ENCODE data around the gene ABCA9.
A peak's percentile ranks its signal among the peaks of the same experiment; 100 is the strongest.
"Not testable (repeated sequence)": the region's sequence is repeated elsewhere in the genome, so short reads cannot be mapped to it uniquely, and the experiment has no call there.

ABCA9 gene
- long read RNA-seq, donor 1, partial matches to known transcripts: 0 of 1 reads
- long read RNA-seq, donor 1, other reads (novel, unspliced or antisense): 0 of 1 reads
- long read RNA-seq, donor 2: 0 reads
- long read RNA-seq, donor 3: 0 reads
- long read RNA-seq, donor 4: 0 reads
- long read RNA-seq, donor 5: 0 reads
- long read RNA-seq, donor 6: 0 reads
- long read RNA-seq, donor 7: 0 reads
- long read RNA-seq, donor 8: 0 reads

DNA sequence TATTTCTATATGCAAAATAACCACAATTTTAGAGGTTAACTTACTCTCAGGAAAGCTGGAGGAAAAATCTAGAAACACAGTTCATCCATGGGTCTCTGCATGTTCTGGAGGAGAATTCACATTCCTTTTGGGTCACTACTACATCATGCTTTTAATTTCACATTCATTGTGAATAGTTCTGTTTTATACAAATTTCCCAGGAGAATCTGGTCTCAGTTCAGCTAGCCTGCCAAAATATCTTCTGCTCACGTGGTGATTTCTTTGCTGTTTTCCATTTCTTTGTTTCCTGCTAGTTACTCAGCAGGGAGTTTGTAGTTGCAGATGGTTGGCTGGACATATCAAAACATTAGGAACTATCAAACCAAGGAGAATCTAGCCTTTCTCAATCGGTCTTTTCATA lies at the start of gene ABCA9:
Gene ABCA9, minus strand, starts transcription at position 106 of the 400 bp plus-strand sequence. CDS start 9,801 bp downstream, outside the sequence.
- DNase-seq: peak; percentile 45

GRCh38 chr17:69105907-69106730 lies 45.4 kb upstream of the ABCA9 start:
- DNase-seq: no peak

DNA sequence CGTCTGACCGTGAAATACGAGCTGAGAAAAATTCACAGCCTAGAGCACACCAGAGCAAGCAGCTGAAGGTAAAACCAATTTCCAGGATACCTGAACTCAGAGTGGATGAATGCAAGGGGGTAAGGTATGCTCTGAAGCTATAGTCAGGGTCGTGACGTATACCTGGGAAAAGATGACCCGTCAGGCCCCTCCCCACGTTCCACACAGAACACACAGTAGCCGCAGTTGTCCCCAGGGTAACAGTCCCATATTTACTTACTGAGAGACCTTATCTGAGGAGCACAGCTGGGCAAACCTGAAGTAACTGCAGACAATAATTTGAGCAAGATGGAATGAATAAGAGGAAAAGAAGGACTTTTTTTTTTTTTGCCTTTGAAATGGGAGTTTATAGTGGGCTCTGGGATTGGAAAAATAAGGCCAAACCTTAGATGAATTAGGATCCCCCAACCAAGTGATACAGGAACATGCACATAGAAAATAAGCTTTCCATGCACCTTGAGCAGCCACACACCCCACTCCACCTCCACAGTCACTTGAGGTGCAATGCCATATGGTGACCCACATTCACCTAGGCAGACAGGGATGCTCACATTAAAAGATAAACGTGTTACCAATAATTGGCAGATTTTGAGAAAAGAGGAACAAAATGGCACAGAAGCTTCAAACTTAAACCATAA lies 43.0 kb upstream of the ABCA9 start:
- no peak for DNase-seq

DNA sequence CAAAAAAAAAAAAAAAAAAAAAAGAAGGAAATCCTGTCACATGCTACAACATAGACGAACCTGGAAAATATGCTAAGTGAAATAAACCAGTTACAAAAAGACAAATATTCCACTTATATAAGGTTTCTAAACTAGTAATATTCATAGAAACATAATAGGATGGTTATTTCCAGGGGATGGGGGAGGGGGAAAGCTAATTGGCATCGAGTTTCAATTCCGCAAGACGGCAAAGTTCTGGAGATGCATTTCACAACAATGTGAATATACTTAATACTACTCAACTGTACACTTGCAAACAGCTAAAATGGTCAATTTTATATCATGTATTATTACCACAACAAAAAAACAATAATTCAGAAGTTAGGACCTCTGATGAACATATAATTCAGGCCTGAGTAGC lies 37.9 kb upstream of the ABCA9 start:
- no peak for DNase-seq

GRCh38 chr17:69096541-69096940 lies 35.8 kb upstream of the ABCA9 start:
- DNase-seq: no peak

- no peak for DNase-seq
These were observed 33.3 kb upstream of the ABCA9 start for GRCh38 chr17:69093995-69094394.

GRCh38 chr17:69093279-69093789 lies 32.6 kb upstream of the ABCA9 start:
- DNase-seq: peak; percentile 7

DNA sequence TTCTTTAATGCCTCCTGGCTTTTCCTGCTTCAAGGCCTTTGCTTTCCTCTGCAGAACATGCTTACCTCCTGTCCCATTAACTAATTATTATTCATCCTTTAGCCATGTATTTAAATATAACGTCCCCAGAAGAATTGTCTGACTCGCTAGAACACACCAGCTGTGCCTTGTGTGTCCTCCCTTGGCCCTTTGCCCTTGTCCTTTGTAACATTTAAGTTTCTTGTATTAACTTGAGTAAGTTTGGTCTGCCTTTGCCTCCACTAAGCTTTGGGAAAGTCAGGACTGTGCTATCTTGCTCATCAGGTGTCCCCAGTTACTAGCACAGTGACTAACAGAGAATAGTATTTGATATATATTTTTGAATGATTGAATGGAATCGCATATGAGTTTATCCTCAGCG lies 29.6 kb upstream of the ABCA9 start:
- DNase-seq: no peak

DNA sequence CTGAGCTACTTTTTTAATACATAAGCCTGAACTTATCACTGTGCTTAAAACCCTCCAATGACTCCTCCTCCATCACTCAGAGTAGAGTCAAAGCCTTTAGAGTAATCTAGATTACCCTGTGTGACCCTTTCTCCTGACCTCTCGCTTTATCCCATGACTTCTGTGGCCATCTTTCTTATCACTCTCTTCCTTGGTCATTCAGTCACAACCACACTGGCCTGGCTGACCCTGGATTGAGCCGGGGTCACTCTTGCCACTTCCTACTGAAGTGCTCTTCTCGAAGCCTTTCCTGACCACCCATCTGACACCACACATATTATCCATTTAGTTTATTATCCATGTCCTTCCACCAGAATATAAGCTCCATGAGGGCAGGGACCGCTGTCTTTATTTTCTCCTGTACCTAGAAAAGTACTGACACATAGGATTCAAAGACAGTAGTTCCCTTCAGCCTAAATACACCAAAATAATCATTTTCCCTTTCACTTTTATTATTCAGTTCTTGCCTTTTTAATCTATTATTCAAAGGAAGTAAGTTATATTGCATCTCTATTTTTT lies 28.0 kb upstream of the ABCA9 start:
- no peak for DNase-seq

- DNase-seq: no peak
These were observed 25.9 kb upstream of the ABCA9 start for GRCh38 chr17:69086641-69087040.

DNA sequence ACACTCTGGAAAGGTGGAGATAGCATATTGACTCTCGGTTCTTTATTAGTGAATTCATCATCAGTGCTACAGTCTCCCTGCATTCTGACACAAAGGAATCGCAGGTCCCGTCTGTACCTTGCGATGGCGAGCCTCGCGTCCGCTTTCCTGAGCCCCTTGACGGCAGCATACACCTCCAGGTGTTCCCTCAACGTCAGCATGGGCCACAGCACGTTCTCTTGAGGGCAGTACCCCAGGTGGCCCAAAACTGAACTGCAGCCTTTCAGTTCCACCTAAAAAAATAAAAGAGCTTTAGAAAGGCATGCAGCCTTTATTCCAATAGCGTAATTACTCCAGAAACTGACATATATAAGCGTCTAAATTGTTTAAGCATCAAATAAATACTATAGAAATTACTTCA lies 24.2 kb upstream of the ABCA9 start:
- DNase-seq: no peak

DNA sequence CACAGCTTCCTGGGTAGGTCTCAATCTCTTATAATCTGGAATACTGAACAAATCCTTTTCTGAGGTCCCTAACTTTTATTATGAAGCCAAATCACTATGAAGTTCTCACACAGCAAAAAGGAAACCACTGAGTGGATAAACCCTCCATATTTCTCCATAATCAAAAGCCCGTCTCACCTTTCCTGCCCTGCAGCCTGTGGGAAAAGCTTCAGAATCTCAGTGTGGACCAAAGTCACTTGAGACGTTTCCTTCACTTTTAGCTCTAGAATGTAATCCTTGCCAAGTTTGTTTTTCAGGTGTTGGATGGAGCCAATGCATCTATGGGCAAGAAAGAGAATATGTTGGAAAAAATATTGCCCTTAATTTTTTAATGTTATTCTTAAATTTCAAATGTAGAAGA lies 22.0 kb upstream of the ABCA9 start:
- no peak for DNase-seq

DNA sequence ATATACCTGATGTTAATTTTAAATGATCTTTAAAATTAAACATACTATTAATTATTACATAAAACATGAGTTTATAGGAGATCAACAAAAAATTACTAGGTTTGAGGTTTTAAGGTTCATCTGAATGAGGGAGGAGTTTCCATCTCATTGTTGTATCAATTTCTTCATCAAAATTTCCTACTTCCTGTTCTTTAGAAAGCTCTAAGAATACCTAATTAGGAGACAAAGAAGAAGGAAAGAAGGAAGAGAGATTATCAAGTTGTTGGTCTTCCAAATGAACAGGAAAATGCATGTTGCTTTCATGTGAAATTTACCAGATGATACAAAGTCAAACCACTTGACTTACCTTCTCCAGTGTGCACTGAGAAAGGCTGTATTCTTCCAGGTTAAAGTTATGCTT lies 18.1 kb upstream of the ABCA9 start:
- DNase-seq: no peak

DNA sequence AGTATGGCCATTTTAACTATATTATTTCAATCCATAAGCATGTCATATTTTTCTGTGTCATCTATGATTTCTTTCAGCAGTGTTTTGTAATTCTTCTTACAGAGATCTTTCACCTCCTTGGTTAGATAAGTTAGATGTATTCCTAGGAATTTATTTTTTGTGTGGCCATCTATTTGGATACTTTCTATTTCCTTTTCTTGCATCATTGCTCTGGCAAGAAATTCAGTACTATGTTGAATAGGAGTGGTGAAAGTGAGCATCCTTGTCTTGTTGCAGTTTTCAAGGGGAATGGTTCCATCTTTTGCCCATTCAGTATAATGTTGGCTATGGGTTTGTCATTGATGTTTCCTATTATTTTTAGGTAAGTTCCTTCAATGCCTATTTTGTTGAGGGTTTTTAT lies 15.1 kb upstream of the ABCA9 start:
- no peak for DNase-seq

- DNase-seq: not testable (repeated sequence)
These were observed 12.7 kb upstream of the ABCA9 start for GRCh38 chr17:69073392-69073791.

GRCh38 chr17:69072803-69073256 lies 12.1 kb upstream of the ABCA9 start:
- not testable (repeated sequence) for DNase-seq

GRCh38 chr17:69071233-69071586 lies 10.5 kb upstream of the ABCA9 start:
- DNase-seq: not testable (repeated sequence)

- not testable (repeated sequence) for DNase-seq
These were observed 9.9 kb upstream of the ABCA9 start for GRCh38 chr17:69070378-69071232.

DNA sequence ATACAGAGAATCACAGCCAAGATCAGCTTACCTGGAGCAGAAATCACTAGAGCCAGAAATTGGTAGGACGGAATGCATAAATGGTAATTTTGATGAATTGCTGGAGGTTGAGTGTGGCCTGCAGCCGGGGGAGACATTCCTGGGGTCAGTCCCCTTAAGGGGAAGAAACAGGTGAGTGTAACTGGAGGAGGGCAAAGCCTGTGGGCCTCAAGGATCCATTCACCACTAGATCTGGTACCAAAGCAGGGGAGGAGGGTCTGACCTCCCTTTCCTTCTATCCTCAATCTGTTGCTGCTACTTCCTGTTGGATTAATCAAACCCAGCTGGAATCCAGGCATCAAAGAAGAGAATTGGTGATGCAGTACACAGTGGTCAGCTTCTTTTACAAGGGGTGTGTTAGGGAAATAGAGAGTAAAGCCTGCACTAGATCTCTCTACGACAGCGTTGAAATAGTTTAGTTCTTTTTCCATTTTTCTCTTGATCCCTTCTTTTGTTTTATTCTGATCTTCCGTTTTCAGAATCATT lies 8.6 kb upstream of the ABCA9 start:
- no peak for DNase-seq

DNA sequence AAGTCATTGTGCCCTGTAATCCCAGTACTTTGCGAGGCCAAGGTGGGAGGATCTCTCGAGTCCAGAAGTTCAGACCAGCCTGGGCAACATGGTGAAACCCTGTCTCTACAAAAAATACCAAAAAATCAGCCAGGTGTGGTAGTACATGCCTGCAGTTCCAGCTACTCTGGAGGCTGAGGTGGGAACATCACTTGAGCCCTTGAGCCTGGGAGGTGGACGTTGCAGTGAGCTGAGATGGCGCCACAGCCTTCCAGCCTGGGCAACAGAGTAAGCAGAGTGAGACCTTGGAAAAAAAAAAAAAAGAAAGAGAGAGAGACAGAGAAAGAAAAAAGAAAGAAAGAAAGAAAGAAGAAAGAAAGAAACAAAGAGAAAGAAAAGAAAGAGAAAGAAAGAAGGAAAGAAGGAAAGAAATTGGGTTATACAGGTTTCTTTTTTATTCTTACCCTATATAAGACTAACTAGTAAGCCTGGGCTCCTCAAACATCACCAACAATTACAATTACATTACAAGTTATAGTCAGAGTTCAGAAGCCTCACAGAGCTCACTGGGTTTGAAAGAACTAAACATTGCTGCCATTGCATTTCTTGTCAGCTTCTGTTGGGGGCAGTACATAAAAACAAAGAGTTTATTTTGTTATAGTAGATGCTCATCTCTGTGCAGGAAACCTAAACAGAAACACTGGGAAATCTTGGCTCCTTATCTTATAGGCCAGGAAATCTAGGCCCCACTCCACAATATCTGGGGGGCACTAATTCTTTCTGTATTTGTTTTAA lies 6.7 kb upstream of the ABCA9 start:
- no peak for DNase-seq

GRCh38 chr17:69066482-69066881 lies 5.8 kb upstream of the ABCA9 start:
- no peak for DNase-seq
